Effector memory CD4-positive, alpha-beta T cell (primary cell): ENCODE data around the gene USP46.

Experiments used
- DNase-seq, 3 donors: peaks; one replicate each; pipeline ENCODE4 v3.0.0-alpha.2; 2020
- H3K27ac ChIP-seq: 2 replicates; pipeline ENCODE4 v1.7.0; 2013; ENCODE audit warnings: mild to moderate bottlenecking, low read length, moderate library complexity; ENCODE audit not compliant: insufficient read depth, poor library complexity, severe bottlenecking
- H3K27me3 ChIP-seq: replicated peaks from 2 replicates; pipeline ENCODE4 v1.7.0; 2013; ENCODE audit warnings: mild to moderate bottlenecking, low read length; ENCODE audit not compliant: insufficient read depth, control insufficient read depth, poor library complexity, severe bottlenecking
- H3K36me3 ChIP-seq: 2 replicates; pipeline ENCODE4 v1.7.0; 2013; ENCODE audit warnings: mild to moderate bottlenecking, low read length, moderate library complexity; ENCODE audit not compliant: control insufficient read depth, insufficient read depth
- H3K4me1 ChIP-seq: 2 replicates; pipeline ENCODE4 v1.7.0; 2013; ENCODE audit warnings: low read length, mild to moderate bottlenecking; ENCODE audit not compliant: control insufficient read depth, insufficient read depth, poor library complexity, severe bottlenecking
- H3K4me3 ChIP-seq: 2 replicates; pipeline ENCODE4 v1.7.0; 2013; ENCODE audit warnings: low read length, low read depth, mild to moderate bottlenecking; ENCODE audit not compliant: insufficient read depth, poor library complexity, severe bottlenecking
- H3K9me3 ChIP-seq: 2 replicates; pipeline ENCODE4 v1.7.0; 2013; ENCODE audit warnings: mild to moderate bottlenecking, low read length, moderate library complexity; ENCODE audit not compliant: control insufficient read depth

Gene USP46

DNA sequence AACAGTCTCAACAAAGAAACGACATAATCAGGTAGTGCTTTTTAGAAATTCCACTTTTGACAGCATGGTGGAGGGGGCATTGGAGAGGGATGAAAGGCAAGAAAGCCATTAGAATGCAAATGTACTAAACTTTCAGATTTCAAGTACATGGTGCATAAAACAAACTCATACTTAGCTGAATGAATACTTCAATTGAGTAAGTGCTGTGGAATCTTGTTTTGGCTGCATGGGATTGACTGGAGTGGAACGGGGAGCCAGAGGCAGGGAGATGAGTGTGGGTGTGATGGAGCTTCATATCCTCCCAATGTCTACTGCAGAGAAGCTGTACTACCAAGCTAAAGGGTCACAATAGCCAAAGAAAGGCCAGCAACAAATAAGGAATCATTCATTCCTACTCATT, 52.4 kb downstream of the USP46 start:
- no peaks in the 10 kb centered on the region for H3K9me3 ChIP-seq
- no peak for DNase-seq
- peaks cover 6% of the 10 kb centered on the region for H3K36me3 ChIP-seq
- no peak overlapping the region for H3K4me3 ChIP-seq
- no peaks in the 10 kb centered on the region for H3K27me3 ChIP-seq
- no peak overlapping the region for H3K27ac ChIP-seq
- H3K4me1 ChIP-seq = no peaks in the 10 kb centered on the region

GRCh38 chr4:52606040-52606439, 53.1 kb downstream of the USP46 start:
- peaks cover 6% of the 10 kb centered on the region for H3K36me3 ChIP-seq
- H3K4me3 ChIP-seq = no peak overlapping the region
- no peaks in the 10 kb centered on the region for H3K9me3 ChIP-seq
- H3K27me3 ChIP-seq = no peaks in the 10 kb centered on the region
- no peak for DNase-seq
- H3K27ac ChIP-seq = no peak overlapping the region
- no peaks in the 10 kb centered on the region for H3K4me1 ChIP-seq

DNA sequence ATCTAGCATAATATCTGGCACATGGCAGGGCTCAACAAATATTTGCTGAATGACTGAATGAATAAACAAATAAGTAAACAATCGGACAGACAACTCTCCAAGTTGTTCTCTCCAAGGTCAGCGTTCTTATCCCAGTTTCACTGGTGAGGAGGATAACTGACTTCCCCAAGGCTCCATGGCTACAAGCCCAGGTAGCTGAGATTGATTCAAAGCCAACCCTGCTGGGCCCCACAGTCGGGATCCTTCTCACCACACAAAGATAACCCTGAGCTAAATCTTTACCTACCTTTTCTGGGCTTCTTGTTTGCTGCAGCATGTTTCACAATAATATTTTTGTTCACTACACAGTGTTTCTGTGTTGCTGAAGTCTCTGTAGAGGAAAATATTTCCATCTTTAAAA, 54.9 kb downstream of the USP46 start:
- no peaks in the 10 kb centered on the region for H3K9me3 ChIP-seq
- H3K36me3 ChIP-seq = peaks cover 3% of the 10 kb centered on the region
- H3K27me3 ChIP-seq = no peaks in the 10 kb centered on the region
- H3K27ac ChIP-seq = no peak overlapping the region
- no peak for DNase-seq
- H3K4me3 ChIP-seq = no peak overlapping the region
- no peaks in the 10 kb centered on the region for H3K4me1 ChIP-seq

DNA sequence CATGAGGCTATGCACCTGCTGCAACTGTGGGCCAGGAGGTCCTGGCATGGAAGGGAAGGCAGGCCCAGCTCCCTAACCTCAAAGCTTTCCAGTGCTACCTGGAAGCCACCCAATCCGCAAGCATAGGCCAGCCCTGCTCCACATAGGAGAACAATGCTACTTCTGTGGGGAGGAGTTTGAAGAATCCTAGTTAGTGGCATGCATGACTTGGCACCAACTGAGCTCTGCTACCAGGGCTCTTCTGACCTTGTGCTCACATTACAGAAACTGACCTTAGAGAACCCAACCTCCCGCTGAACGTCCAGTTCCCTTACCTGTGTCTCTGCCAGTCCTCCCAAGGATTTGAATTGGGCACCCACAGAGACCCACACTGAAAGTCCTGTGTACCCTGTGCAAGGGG, 58.8 kb downstream of the USP46 start:
- Histone ChIP-seq H3K9me3 (no peaks in the 10 kb centered on the region), H3K27me3 (no peaks in the 10 kb centered on the region)

GRCh38 chr4:52595001-52595400, 64.1 kb downstream of the USP46 start:
- Histone ChIP-seq H3K4me3 (no peak overlapping the region), H3K36me3 (peaks cover 6% of the 10 kb centered on the region), H3K27me3 (no peaks in the 10 kb centered on the region), H3K9me3 (no peaks in the 10 kb centered on the region), H3K4me1 (no peaks in the 10 kb centered on the region), H3K27ac (no peak overlapping the region)
- no peak for DNase-seq

More for the DNA sequence above, 58.8 kb downstream of the USP46 start:
- Histone ChIP-seq H3K4me1 (no peaks in the 10 kb centered on the region), H3K27ac (no peak overlapping the region), H3K36me3 (peaks cover 6% of the 10 kb centered on the region), H3K4me3 (no peak overlapping the region)
- no peak for DNase-seq

DNA sequence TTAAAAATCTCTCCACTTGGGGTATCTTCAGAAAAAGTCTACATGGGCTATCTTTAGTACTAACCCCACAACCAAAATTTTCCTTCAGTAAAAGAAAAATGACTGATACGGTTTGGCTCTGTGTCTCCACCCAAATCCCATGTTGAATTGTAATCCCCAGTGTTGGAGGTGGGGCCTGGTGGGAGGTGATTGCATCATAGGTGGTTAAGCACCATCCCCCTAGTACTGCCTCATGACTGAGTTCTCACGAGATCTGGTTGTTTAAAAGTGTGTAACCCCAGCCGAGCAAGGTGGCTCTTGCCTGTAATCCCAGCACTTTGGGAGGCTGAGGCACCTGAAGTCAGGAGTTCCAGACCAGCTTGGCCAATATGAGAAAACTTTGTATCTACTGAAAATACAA, 66.8 kb downstream of the USP46 start:
- Histone ChIP-seq H3K36me3 (peaks cover 6% of the 10 kb centered on the region), H3K27ac (no peak overlapping the region), H3K4me1 (peaks cover 20% of the 10 kb centered on the region), H3K27me3 (no peaks in the 10 kb centered on the region), H3K4me3 (no peak overlapping the region), H3K9me3 (no peaks in the 10 kb centered on the region)
- DNase-seq = no peak

- H3K4me3 ChIP-seq = no peak overlapping the region
- H3K4me1 ChIP-seq = peaks cover 20% of the 10 kb centered on the region
- peak; percentile 22 to 42 (median 28) for DNase-seq
- H3K27ac ChIP-seq = peak overlapping the region; percentile 60
- H3K27me3 ChIP-seq = no peaks in the 10 kb centered on the region
- no peaks in the 10 kb centered on the region for H3K9me3 ChIP-seq
- no peaks in the 10 kb centered on the region for H3K36me3 ChIP-seq
Observed at GRCh38 chr4:52588771-52589591, 70.1 kb downstream of the USP46 start.

- Histone ChIP-seq H3K9me3 (no peaks in the 10 kb centered on the region), H3K27me3 (no peaks in the 10 kb centered on the region), H3K4me3 (no peak overlapping the region), H3K4me1 (peaks cover 20% of the 10 kb centered on the region), H3K36me3 (no peaks in the 10 kb centered on the region), H3K27ac (peak overlapping the region; percentile 60)
- no peak for DNase-seq
Observed at GRCh38 chr4:52588097-52588496, 71.0 kb downstream of the USP46 start.

DNA sequence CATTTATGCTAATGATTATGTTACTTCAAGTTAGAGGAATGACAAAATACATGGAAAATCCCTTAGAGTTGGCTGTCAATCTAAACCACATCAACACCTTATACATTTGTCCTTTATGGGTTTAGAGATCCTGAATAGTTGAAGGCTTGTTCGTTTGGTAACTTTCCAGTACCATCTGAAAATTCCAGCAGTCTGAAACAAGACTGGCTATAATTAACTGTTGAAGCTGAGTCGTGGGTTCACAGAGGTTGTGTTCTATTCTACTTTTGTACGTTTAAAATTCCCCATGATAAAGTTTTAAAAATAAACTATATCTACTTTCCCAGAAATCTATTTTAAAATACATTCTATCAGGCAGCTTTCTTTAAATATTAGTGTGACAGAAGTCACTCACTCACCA, 73.0 kb downstream of the USP46 start:
- Histone ChIP-seq H3K4me3 (no peak overlapping the region), H3K27ac (no peak overlapping the region), H3K36me3 (no peaks in the 10 kb centered on the region), H3K4me1 (peaks cover 20% of the 10 kb centered on the region), H3K27me3 (no peaks in the 10 kb centered on the region), H3K9me3 (no peaks in the 10 kb centered on the region)
- no peak for DNase-seq

DNA sequence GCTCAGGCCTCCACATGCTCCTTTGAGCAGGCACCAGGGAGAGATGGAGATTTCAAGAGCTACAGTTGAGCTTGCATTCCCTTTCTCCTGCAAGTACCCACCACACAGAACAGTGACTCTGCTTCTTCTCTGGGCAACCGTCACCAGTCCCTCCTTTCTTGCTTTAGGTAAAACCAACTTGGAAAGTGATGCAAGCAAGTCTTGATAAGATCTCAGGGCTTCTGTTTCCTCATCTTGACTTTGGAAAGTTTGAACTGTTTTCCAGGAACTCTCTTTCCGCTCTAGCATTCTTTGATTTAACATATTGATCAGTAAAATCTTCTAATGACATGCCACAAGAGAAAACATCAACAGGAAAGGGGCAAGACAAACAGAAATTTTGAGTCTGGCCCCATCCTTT, 73.7 kb downstream of the USP46 start:
- Histone ChIP-seq H3K9me3 (no peaks in the 10 kb centered on the region), H3K27me3 (no peaks in the 10 kb centered on the region), H3K36me3 (no peaks in the 10 kb centered on the region), H3K4me3 (no peak overlapping the region), H3K27ac (no peak overlapping the region), H3K4me1 (peaks cover 20% of the 10 kb centered on the region)
- DNase-seq = no peak
